GM12878 (cell line): Measurements from ENCODE around the gene BIN1. TPM values are rescaled to one million over a fixed set of nuclear protein-coding genes. Genes with fewer than 3 reads are reported as not detected.

Source experiments
- ATAC-seq: fragments of 200-7000 bp; cut with Tn5 transposase; 3 replicates; pipeline ENCODE4 v1.9.1; 2020; ENCODE audit warnings: mild to moderate bottlenecking, moderate library complexity
- BruUV-seq: library from RNA; stranded (reverse); fragments of 400-500 nt; replicated peaks from 2 replicates; lab custom pipeline; 2021; lab: Mats Ljungman, UMichigan
- CTCF ChIA-PET: fragments of 300-600 bp; sonication (Branson Sonifier 250); formaldehyde crosslinking; extraction: SDS; loops from one replicate; lab custom pipeline; 2021; ENCODE audit warnings: inconsistent platforms; lab: Yijun Ruan, JAX
- POLR2A ChIA-PET: fragments of 350-600 bp; formaldehyde crosslinking; extraction: SDS; loops from one replicate; lab custom pipeline; 2021; ENCODE audit warnings: inconsistent platforms; lab: Charles Lee
- RAD21 ChIA-PET: fragments of 300-600 bp; sonication (Branson Sonifier 250); formaldehyde crosslinking; loops from one replicate; lab custom pipeline; 2023; ENCODE audit warnings: antibody characterized with exemption; ENCODE audit not compliant: unreplicated experiment; lab: Charles Lee
- SMC1A ChIA-PET: fragments of 300-600 bp; sonication (Branson Sonifier 250); formaldehyde crosslinking; loops from one replicate; lab custom pipeline; 2023; ENCODE audit not compliant: unreplicated experiment, uncharacterized antibody; lab: Charles Lee
- DNase-seq: peaks from one replicate; pipeline ENCODE4 v3.0.0-alpha.2; 2011; ENCODE audit warnings: low read depth, low spot score
- FAIRE-seq: peaks from 3 replicates; lab custom pipeline; 2011; peaks lifted over from hg19 to GRCh38; lab: Jason Lieb, UNC
- H2AFZ ChIP-seq: 2 replicates; pipeline ENCODE4 v1.6.0; 2011; ENCODE audit warnings: low read depth, low read length, control low read depth; ENCODE audit not compliant: control insufficient read depth
- H3K27ac ChIP-seq: 2 replicates; pipeline ENCODE4 v1.5.1; 2011; ENCODE audit warnings: control low read depth; ENCODE audit not compliant: control insufficient read depth, insufficient read depth
- H3K27me3 ChIP-seq, 2 experiments: replicated peaks in 1 of 2; 2 replicates each; pipeline versions ENCODE4 v1.6.0 to v1.6.1; 2011; ENCODE audit warnings: low read length in 1 of 2; ENCODE audit not compliant: control insufficient read depth in 2 of 2, insufficient read depth in 2 of 2
- H3K36me3 ChIP-seq, 2 experiments: 2 replicates each; pipeline ENCODE4 v1.5.1; 2011; ENCODE audit warnings: low read length in 1 of 2; ENCODE audit not compliant: control insufficient read depth in 2 of 2, insufficient read depth in 2 of 2
- H3K4me1 ChIP-seq: 2 replicates; pipeline ENCODE4 v1.6.1; 2011; ENCODE audit warnings: mild to moderate bottlenecking, low read length, moderate library complexity, mixed read lengths; ENCODE audit not compliant: control insufficient read depth, insufficient read depth
- H3K4me2 ChIP-seq: 2 replicates; pipeline ENCODE4 v1.6.0; 2011; ENCODE audit warnings: control low read depth; ENCODE audit not compliant: control insufficient read depth, insufficient read depth
- H3K4me3 ChIP-seq: fragments of 200-600 bp; sonication (generic); 2 replicates; pipeline ENCODE4 v1.5.1; 2016
- H3K79me2 ChIP-seq: 2 replicates; pipeline ENCODE4 v1.6.0; 2011; ENCODE audit warnings: low read length; ENCODE audit not compliant: control insufficient read depth, insufficient read depth
- H3K9ac ChIP-seq: 2 replicates; pipeline ENCODE4 v1.8.0; 2011; ENCODE audit warnings: low read length, control low read depth, mixed read lengths; ENCODE audit not compliant: control insufficient read depth, insufficient read depth
- H3K9me3 ChIP-seq: replicated peaks from 3 replicates; pipeline ENCODE4 v1.5.1; 2011; ENCODE audit warnings: mild to moderate bottlenecking, low read length; ENCODE audit not compliant: control insufficient read depth, insufficient read depth
- H4K20me1 ChIP-seq: 2 replicates; pipeline ENCODE4 v1.6.0; 2011; ENCODE audit not compliant: control insufficient read depth, insufficient read depth
- BACH1 ChIP-seq: fragments of 450-650 bp; IDR thresholded peaks from 2 replicates; pipeline ENCODE4 v1.6.1; 2017; ENCODE audit warnings: mild to moderate bottlenecking, borderline replicate concordance
- CEBPZ ChIP-seq: fragments of 150-350 bp; IDR thresholded peaks from 2 replicates; pipeline ENCODE4 v1.6.1; 2016; ENCODE audit warnings: low read depth, low read length
- ETV6 ChIP-seq, 2 experiments: fragments of 450-650 bp in 1 of 2; IDR thresholded peaks in 1 of 2; conservative IDR thresholded peaks in 1 of 2; 2 replicates each; pipeline ENCODE4 v1.6.1; 2014; ENCODE audit warnings: antibody characterized with exemption in 1 of 2, borderline replicate concordance in 1 of 2, low read depth in 1 of 2, mild to moderate bottlenecking in 1 of 2, moderate library complexity in 1 of 2
- GABPA ChIP-seq: IDR thresholded peaks from 2 replicates; pipeline ENCODE4 v1.6.1; 2014; ENCODE audit warnings: antibody characterized with exemption, low read depth, mild to moderate bottlenecking, inconsistent platforms
- NR2F1 ChIP-seq: fragments of 450-650 bp; conservative IDR thresholded peaks from 2 replicates; pipeline ENCODE4 v1.6.1; 2017; ENCODE audit warnings: mild to moderate bottlenecking
- PAX8 ChIP-seq: fragments of 450-650 bp; IDR thresholded peaks from 2 replicates; pipeline ENCODE4 v1.6.1; 2017; ENCODE audit warnings: mild to moderate bottlenecking, moderate library complexity
- SIN3A ChIP-seq: IDR thresholded peaks from 2 replicates; pipeline ENCODE4 v1.6.1; 2012; ENCODE audit warnings: low read depth, low read length, improper control_type of control experiment
- ZNF207 ChIP-seq: fragments of 450-650 bp; IDR thresholded peaks from 2 replicates; pipeline ENCODE4 v1.6.1; 2014; ENCODE audit warnings: antibody characterized with exemption, mild to moderate bottlenecking, borderline replicate concordance
- WGBS: methylation state at CpG from one replicate; pipeline ENCODE4 v1.1.6; 2016; ENCODE audit warnings: low lambda C conversion rate; ENCODE audit not compliant: insufficient replicate concordance, insufficient coverage; ENCODE audit errors: missing lambda C conversion rate; 5-methylcytosine and 5-hydroxymethylcytosine counted together
- in situ Hi-C: fragments of 300-500 bp; cut with MboI; formaldehyde crosslinking; loops from 9 replicates; pipeline ENCODE4 v1.14.3; 2018; ENCODE audit warnings: mixed read lengths
- intact Hi-C: fragments of 100-400 bp; cut with micrococcal nuclease; formaldehyde crosslinking; loops from one replicate; pipeline ENCODE4 v1.14.2; 2022; ENCODE audit not compliant: unreplicated experiment
- polyA plus RNA-seq, 11 experiments: library from polyadenylated mRNA; depleted of rRNA in 4 of 11; unstranded in 6 of 11; stranded (reverse) in 5 of 11; fragments of >200 nt; fragmentation: Nextera tagmentation in 4 of 11; fragmentation: Illumina TruSeq in 1 of 11; extraction: Ambion mirVana in 4 of 11; extraction: Trizol in 1 of 11; gene quantifications; 1 replicate in 1 of 11; 2 replicates in 10 of 11; pipeline versions ENCODE4 v1.2.1 to v1.2.3, GENCODE V29; 2011 to 2016; ENCODE audit warnings: inconsistent platforms in 2 of 11, missing spikeins in 2 of 11, low read depth in 1 of 11
- total RNA-seq, 4 experiments: library from RNA; depleted of rRNA in 3 of 4; stranded (reverse); fragments of >200 nt in 3 of 4; fragmentation: Illumina TruSeq in 1 of 4; extraction: Trizol in 1 of 4; gene quantifications; 2 replicates each; pipeline versions ENCODE4 v1.2.1 to v1.2.3, GENCODE V29; 2013 to 2021

Gene BIN1
- total and polyA plus RNA-seq, 10 of the 15 experiments (the other 5 are each of a cell fraction or from before 2014, with no cell fraction given) = 0.32 to 21.3 (median 11.2) TPM

- TF ChIP-seq ZNF207 = no peak
These were observed 101.9 kb downstream of the BIN1 start (continued) for GRCh38 chr2:127004893-127005600.

GRCh38 chr2:127003070-127003800, 103.7 kb downstream of the BIN1 start:
- Histone ChIP-seq H3K4me1 (no peaks in the 10 kb centered on the region), H3K4me3 (no peak overlapping the region), H3K4me2 (no peak overlapping the region), H3K36me3 (no peaks in the 10 kb centered on the region), H3K9me3 (no peaks in the 10 kb centered on the region), H3K27me3 (no peaks in the 10 kb centered on the region), H4K20me1 (no peaks in the 10 kb centered on the region), H3K79me2 (no peaks in the 10 kb centered on the region), H3K9ac (no peak overlapping the region), H3K27ac (no peak overlapping the region), H2AFZ (no peak overlapping the region)
- in situ Hi-C loops (no loop called here), intact Hi-C loops (no loop called here)
- DNase-seq (no peak), FAIRE-seq (no peak), ATAC-seq (no peak)
- SMC1A ChIA-PET = interaction anchor here (1.1 kb wide), 1 partner anchor 29 kb away, joined by 3 read pairs; no protein-coding TSS in a partner anchor
- BruUV-seq = no TSS peak
- POLR2A ChIA-PET = interaction anchor here (0.5 kb wide), 1 partner anchor 26 kb away, joined by 4 read pairs; no protein-coding TSS in a partner anchor
- whole genome bisulfite sequencing = 51% methylated on average over 9 of the region's 9 CpGs
- CTCF ChIA-PET = interaction anchor here (0.9 kb wide), 1 partner anchor 194 kb away, joined by 3 read pairs; no protein-coding TSS in a partner anchor
- RAD21 ChIA-PET = interaction anchor here (0.8 kb wide), 1 partner anchor 9 kb away, joined by 3 read pairs; no protein-coding TSS in a partner anchor
- TF ChIP-seq CEBPZ (no peak), PAX8 (no peak), GABPA (no peak), SIN3A (no peak), BACH1 (no peak), NR2F1 (no peak), ETV6 (conservative IDR thresholded peaks at IDR 0.05 in 1 of 2, IDR thresholded peaks at IDR 0.05 in 1 of 2; ENCODE audit: borderline replicate concordance in 1 of 2, low read depth in 1 of 2) (no peak)
